ENCODE data around the gene ADGRG2.
"Not testable (repeated sequence)": the region's sequence is repeated elsewhere in the genome, so short reads cannot be mapped to it uniquely, and the experiment has no call there.

Gene ADGRG2

DNA sequence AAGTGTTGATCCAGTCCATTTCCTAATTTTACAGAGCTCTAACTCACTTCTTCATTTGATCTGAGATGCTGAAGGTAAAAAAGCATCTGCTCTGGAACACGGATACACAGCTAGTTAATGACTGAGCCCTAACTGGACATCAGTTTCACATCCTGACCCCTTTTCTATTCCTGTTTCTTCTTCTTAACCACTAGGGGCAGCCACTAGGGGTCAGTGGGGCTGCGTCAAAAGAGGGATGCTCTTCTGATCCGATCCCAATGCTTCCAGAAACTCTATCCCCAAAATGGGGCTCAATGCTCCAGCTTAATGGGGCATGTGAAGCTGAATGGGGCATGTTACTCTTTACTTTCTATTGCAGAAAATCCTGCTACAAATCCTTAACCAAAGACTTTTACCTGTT, 105.0 kb downstream of the ADGRG2 start:
- no peaks in the 10 kb centered on the region for H3K27me3 Mint-ChIP-seq (ENCODE audit: low read depth)
- TF ChIP-seq, protein P1, sequence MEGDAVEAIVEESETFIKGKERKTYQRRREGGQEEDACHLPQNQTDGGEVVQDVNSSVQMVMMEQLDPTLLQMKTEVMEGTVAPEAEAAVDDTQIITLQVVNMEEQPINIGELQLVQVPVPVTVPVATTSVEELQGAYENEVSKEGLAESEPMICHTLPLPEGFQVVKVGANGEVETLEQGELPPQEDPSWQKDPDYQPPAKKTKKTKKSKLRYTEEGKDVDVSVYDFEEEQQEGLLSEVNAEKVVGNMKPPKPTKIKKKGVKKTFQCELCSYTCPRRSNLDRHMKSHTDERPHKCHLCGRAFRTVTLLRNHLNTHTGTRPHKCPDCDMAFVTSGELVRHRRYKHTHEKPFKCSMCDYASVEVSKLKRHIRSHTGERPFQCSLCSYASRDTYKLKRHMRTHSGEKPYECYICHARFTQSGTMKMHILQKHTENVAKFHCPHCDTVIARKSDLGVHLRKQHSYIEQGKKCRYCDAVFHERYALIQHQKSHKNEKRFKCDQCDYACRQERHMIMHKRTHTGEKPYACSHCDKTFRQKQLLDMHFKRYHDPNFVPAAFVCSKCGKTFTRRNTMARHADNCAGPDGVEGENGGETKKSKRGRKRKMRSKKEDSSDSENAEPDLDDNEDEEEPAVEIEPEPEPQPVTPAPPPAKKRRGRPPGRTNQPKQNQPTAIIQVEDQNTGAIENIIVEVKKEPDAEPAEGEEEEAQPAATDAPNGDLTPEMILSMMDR (IDR thresholded peaks at IDR 0.05; ENCODE audit: unreplicated experiment in 3 of 3), result peak; percentile 18 to 34 (median 26)
- no peaks in the 10 kb centered on the region for H3K4me1 Mint-ChIP-seq
- H3K4me3 Mint-ChIP-seq, result no peak overlapping the region
- H3K9me3 Mint-ChIP-seq, result peaks cover 21% of the 10 kb centered on the region
- H3K36me3 Mint-ChIP-seq (ENCODE audit: low read depth), result no peaks in the 10 kb centered on the region
- H3K27ac Mint-ChIP-seq, result no peak overlapping the region

DNA sequence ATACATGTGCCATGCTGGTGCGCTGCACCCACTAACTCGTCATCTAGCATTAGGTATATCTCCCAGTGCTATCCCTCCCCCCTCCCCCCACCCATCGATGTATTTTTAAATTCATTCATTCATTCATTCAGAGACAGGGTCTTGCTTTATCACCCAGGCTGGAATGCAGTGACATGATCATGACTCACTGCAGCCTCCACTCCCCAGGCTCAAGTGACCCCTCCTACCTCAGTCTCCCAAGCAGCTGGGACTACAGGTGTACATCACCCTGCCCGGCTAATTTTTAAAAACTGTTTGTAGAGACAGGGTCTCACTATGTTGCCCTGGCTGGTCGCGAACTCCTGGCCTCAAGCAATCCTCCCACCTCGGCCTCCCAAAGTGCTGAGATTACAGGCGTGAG, 105.7 kb downstream of the ADGRG2 start:
- not testable (repeated sequence) for H3K4me1 Mint-ChIP-seq; H3K27ac Mint-ChIP-seq; H3K36me3 Mint-ChIP-seq (ENCODE audit: low read depth); H3K4me3 Mint-ChIP-seq; H3K27me3 Mint-ChIP-seq (ENCODE audit: low read depth)
- peaks cover 21% of the 10 kb centered on the region for H3K9me3 Mint-ChIP-seq

DNA sequence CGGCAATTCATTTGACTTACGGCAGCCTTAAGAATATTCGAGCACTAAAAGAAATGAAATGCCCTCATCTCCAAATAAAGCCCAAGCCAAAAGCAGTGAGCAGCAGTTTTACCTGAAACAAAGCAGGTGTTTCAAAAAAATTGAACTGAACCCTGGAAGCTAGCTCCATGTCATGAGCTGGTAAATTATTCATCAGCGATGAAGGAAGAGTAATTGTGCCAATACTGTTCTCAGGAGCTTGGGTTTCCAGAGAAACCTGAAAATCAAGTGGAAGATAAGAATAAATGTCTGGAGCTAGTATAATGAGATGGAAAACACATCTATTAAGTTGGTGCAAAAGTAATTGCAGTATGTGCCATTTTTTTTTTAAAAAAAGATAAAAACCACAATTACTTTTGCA, 114.4 kb downstream of the ADGRG2 start:
- Mint-ChIP-seq H3K4me3 (no peak overlapping the region), H3K27ac (no peak overlapping the region), H3K4me1 (no peaks in the 10 kb centered on the region), H3K9me3 (peaks cover 11% of the 10 kb centered on the region), H3K36me3 (ENCODE audit: low read depth) (no peaks in the 10 kb centered on the region), H3K27me3 (ENCODE audit: low read depth) (no peaks in the 10 kb centered on the region)
- TF ChIP-seq, protein P1 (IDR thresholded peaks at IDR 0.05; ENCODE audit: unreplicated experiment in 3 of 3), result no peak

DNA sequence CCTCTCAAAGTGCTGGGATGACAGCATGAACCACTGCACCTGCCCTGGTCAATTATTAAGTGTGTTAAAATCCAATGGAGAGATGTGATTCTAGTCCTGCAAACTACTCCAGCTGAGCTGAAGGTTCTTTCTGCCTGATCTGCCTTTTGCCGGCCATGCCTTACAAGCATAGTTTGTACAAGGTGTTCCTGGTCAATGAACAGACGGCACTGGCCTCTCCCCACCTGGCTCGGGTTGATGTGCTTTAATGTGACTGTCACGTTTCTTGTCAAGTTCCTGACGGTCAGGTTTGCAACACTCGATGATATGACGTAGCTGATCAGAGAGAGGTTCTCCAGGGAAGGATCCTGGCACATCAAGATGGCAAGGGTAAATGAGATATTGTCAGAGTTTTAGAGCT, 115.3 kb downstream of the ADGRG2 start:
- no peaks in the 10 kb centered on the region for H3K27me3 Mint-ChIP-seq (ENCODE audit: low read depth)
- no peak overlapping the region for H3K27ac Mint-ChIP-seq
- TF ChIP-seq, protein P1 (IDR thresholded peaks at IDR 0.05; ENCODE audit: unreplicated experiment in 3 of 3), result no peak
- no peak overlapping the region for H3K4me3 Mint-ChIP-seq
- H3K9me3 Mint-ChIP-seq, result peaks cover 9% of the 10 kb centered on the region
- H3K4me1 Mint-ChIP-seq, result no peaks in the 10 kb centered on the region
- H3K36me3 Mint-ChIP-seq (ENCODE audit: low read depth), result no peaks in the 10 kb centered on the region

DNA sequence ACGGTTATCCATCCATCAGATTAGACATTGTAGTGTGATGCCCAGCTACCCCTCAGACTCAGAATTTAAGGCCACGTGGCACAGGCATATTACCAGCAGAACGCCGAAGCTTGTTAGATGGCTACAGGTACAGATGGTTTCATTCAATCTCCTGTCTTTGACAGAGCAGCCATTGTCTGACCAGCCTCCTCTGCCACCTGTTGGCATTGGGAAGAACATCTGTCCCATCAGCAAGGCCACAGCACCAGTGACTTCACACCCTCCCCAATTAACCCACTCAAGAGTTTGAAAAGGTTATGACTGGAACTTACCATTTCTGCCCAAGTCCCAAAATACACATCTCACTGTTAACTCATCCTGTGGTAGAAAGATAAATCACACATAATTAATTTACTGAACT, 116.4 kb downstream of the ADGRG2 start:
- H3K36me3 Mint-ChIP-seq (ENCODE audit: low read depth), result no peaks in the 10 kb centered on the region
- TF ChIP-seq, protein P1 (IDR thresholded peaks at IDR 0.05; ENCODE audit: unreplicated experiment in 3 of 3), result no peak
- no peak overlapping the region for H3K27ac Mint-ChIP-seq
- no peaks in the 10 kb centered on the region for H3K27me3 Mint-ChIP-seq (ENCODE audit: low read depth)
- no peaks in the 10 kb centered on the region for H3K4me1 Mint-ChIP-seq
- H3K4me3 Mint-ChIP-seq, result no peak overlapping the region
- H3K9me3 Mint-ChIP-seq, result peaks cover 10% of the 10 kb centered on the region

DNA sequence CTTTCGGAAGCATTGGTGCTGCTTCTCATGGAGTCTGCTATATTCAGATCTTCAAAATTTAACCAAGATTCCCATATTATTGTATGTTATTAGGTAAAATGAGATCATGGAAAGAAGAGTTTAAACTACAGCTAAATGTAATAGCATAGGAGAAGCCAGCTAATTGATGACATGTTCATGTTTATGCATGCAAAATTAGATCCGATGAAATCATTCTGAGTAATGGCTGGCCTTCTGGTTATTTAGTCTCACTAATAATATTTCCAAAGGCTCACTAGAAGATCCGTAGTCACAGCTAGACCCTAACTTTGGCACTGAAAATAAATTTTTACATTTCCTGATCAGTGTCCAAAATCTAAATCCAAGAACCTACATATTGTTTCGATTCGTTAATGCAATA, 118.5 kb downstream of the ADGRG2 start:
- H3K36me3 Mint-ChIP-seq (ENCODE audit: low read depth), result no peaks in the 10 kb centered on the region
- TF ChIP-seq, protein P1 (IDR thresholded peaks at IDR 0.05; ENCODE audit: unreplicated experiment in 3 of 3), result no peak
- H3K27ac Mint-ChIP-seq, result no peak overlapping the region
- no peak overlapping the region for H3K4me3 Mint-ChIP-seq
- no peaks in the 10 kb centered on the region for H3K4me1 Mint-ChIP-seq
- no peaks in the 10 kb centered on the region for H3K27me3 Mint-ChIP-seq (ENCODE audit: low read depth)
- peaks cover 5% of the 10 kb centered on the region for H3K9me3 Mint-ChIP-seq
